GM10847 (cell line): ENCODE results near the gene FBXO36.

Experiments
- POLR2A ChIP-seq: IDR thresholded peaks from 2 replicates; pipeline ENCODE4 v1.6.1; 2011; ENCODE audit not compliant: insufficient read length; ENCODE audit errors: extremely low read depth

Gene FBXO36

GRCh38 chr2:229901819-229902218 lies 20.5 kb upstream of the FBXO36 start:
- no peak for TF ChIP-seq POLR2A

- no peak for TF ChIP-seq POLR2A
These were observed 19.3 kb upstream of the FBXO36 start for GRCh38 chr2:229903037-229903436.

GRCh38 chr2:229905601-229906000 lies 16.7 kb upstream of the FBXO36 start:
- TF ChIP-seq POLR2A = no peak

- TF ChIP-seq POLR2A = no peak
These were observed 13.2 kb upstream of the FBXO36 start for GRCh38 chr2:229909090-229909489.

GRCh38 chr2:229910147-229910831 lies 12.0 kb upstream of the FBXO36 start:
- no peak for TF ChIP-seq POLR2A

- TF ChIP-seq POLR2A = no peak
These were observed 11.4 kb upstream of the FBXO36 start for GRCh38 chr2:229910832-229911412.

- no peak for TF ChIP-seq POLR2A
These were observed 8.1 kb upstream of the FBXO36 start for GRCh38 chr2:229914171-229914570.

- no peak for TF ChIP-seq POLR2A
These were observed 4.5 kb upstream of the FBXO36 start for GRCh38 chr2:229917793-229918192.

GRCh38 chr2:229920011-229920641 lies 2.2 kb upstream of the FBXO36 start:
- no peak for TF ChIP-seq POLR2A

GRCh38 chr2:229921101-229921891 lies 1.0 kb upstream of the FBXO36 start:
- no peak for TF ChIP-seq POLR2A

GRCh38 chr2:229921892-229922448 lies 333 bp upstream of the FBXO36 start, which contains the start of gene TRIP12:
TRIP12 (minus strand) TSS chr2:229922009; CDS start chr2:229880079, 41,930 bp downstream.
- peak; percentile 48 for TF ChIP-seq POLR2A

- no peak for TF ChIP-seq POLR2A
These were observed 2.9 kb downstream of the FBXO36 start for GRCh38 chr2:229925201-229925600.

- TF ChIP-seq POLR2A = no peak
These were observed 5.6 kb downstream of the FBXO36 start for GRCh38 chr2:229927817-229928321.

GRCh38 chr2:229930656-229931055 lies 8.4 kb downstream of the FBXO36 start:
- no peak for TF ChIP-seq POLR2A

GRCh38 chr2:229931241-229931640 lies 8.9 kb downstream of the FBXO36 start:
- TF ChIP-seq POLR2A = no peak

- TF ChIP-seq POLR2A = no peak
These were observed 15.2 kb downstream of the FBXO36 start for GRCh38 chr2:229937537-229937936.

- TF ChIP-seq POLR2A = no peak
These were observed 20.4 kb downstream of the FBXO36 start for GRCh38 chr2:229942671-229943070.
